Measurements from ENCODE around the gene RCBTB1. TPM values are rescaled to one million over a fixed set of nuclear protein-coding genes. Genes with fewer than 3 reads are reported as not detected.

RCBTB1 gene
- total RNA-seq, 1 experiment from 2014 or later, result 5.4 TPM

DNA sequence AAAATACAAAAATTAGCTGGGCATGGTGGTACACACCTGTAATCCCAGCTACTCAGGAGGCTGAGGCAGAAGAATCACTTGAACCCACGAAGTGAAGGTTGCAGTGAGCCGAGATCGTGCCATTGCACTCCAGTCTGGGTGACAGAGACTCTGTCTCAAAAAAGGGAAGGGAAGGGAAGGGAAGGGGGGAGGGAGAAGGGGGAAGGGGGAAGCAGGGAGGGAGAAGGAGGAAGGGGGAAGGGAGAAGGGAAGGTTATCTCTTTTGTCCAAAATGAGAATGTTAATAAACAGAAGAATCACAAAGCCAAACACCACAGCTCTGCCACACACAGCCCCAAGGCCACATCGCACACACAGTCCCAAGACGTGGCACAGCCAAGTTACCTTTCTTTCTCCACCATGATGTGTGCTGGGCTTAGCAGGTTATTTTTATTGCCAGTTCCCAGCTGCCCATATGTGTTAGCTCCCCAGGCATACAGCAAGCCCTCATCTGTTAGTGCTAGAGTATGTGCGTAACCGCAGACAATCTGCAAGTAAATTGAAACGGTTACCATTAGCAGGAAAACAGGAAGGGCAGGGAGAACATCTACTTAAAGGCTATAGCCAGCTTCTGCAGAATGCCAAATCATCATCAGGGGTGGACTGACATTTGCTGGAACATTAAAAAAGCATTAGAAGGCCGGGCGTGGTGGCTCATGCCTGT is 34.3 kb downstream of the RCBTB1 start:
- H3K79me2 ChIP-seq (ENCODE audit: low read length), result no peaks in the 10 kb centered on the region
- H3K4me2 ChIP-seq (ENCODE audit: low read length), result no peak overlapping the region
- no peaks in the 10 kb centered on the region for H3K36me3 ChIP-seq (ENCODE audit: low read depth, low read length)
- no peak overlapping the region for H3K9ac ChIP-seq (ENCODE audit: low read length)
- H3K27me3 ChIP-seq (ENCODE audit: low read length), result no peaks in the 10 kb centered on the region
- no peak for ATAC-seq
- no peaks in the 10 kb centered on the region for H4K20me1 ChIP-seq (ENCODE audit: low read length)
- ChIA-PET POLR2A (ENCODE audit: unreplicated experiment) (no interaction called here), CTCF (no interaction called here)
- no TSS peak for BruUV-seq (replicated peaks)
- no peak overlapping the region for H3K4me3 ChIP-seq (ENCODE audit: low read length)
- no peaks in the 10 kb centered on the region for H3K4me1 ChIP-seq (ENCODE audit: insufficient read depth, low read length)
- H3K27ac ChIP-seq (ENCODE audit: low read length), result no peak overlapping the region
- no peak overlapping the region for H2AFZ ChIP-seq (ENCODE audit: low read length)
- no peaks in the 10 kb centered on the region for H3K9me3 ChIP-seq (ENCODE audit: low read length)
- H3F3A ChIP-seq (ENCODE audit: low read length, unreplicated experiment), result no peaks in the 10 kb centered on the region
- no peak for DNase-seq
- intact Hi-C loops (cut with micrococcal nuclease), result no loop called here
- no peaks in the 10 kb centered on the region for H3K9me2 ChIP-seq (replicated peaks; ENCODE audit: low read length)
- TF ChIP-seq EZH2 (IDR thresholded peaks at IDR 0.05; ENCODE audit: low read length, unreplicated experiment) (no peak), EZH2phosphoT487 (IDR thresholded peaks at IDR 0.05; ENCODE audit: borderline replicate concordance, low read length) (no peak)
- TF ChIP-seq, protein P1, sequence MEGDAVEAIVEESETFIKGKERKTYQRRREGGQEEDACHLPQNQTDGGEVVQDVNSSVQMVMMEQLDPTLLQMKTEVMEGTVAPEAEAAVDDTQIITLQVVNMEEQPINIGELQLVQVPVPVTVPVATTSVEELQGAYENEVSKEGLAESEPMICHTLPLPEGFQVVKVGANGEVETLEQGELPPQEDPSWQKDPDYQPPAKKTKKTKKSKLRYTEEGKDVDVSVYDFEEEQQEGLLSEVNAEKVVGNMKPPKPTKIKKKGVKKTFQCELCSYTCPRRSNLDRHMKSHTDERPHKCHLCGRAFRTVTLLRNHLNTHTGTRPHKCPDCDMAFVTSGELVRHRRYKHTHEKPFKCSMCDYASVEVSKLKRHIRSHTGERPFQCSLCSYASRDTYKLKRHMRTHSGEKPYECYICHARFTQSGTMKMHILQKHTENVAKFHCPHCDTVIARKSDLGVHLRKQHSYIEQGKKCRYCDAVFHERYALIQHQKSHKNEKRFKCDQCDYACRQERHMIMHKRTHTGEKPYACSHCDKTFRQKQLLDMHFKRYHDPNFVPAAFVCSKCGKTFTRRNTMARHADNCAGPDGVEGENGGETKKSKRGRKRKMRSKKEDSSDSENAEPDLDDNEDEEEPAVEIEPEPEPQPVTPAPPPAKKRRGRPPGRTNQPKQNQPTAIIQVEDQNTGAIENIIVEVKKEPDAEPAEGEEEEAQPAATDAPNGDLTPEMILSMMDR (conservative IDR thresholded peaks at IDR 0.05; ENCODE audit: low read depth, low read length), result no peak

DNA sequence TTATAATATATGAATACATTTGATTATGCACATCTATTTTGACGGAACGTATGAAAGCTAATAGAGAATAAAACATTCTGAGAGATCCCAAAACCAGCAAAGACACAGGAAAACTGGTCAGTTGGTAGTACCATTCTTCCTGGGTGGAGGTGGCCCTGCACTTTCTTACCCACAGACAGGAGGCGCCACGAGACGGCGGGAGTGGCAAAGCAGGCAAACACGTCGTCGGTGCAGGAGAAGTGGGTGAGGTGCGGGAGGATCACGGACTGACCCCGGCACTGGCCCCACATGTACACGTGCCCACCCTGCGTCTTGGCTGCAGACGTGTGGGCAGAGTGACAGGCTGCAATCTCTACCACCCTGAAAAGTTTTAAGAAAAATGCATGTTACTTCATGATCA is 36.1 kb downstream of the RCBTB1 start:
- Histone ChIP-seq H4K20me1 (ENCODE audit: low read length) (no peaks in the 10 kb centered on the region), H3K4me2 (ENCODE audit: low read length) (no peak overlapping the region), H3K79me2 (ENCODE audit: low read length) (no peaks in the 10 kb centered on the region), H3K4me1 (ENCODE audit: insufficient read depth, low read length) (no peaks in the 10 kb centered on the region), H3F3A (ENCODE audit: low read length, unreplicated experiment) (no peaks in the 10 kb centered on the region), H3K9ac (ENCODE audit: low read length) (no peak overlapping the region), H3K9me2 (replicated peaks; ENCODE audit: low read length) (no peaks in the 10 kb centered on the region), H3K4me3 (ENCODE audit: low read length) (no peak overlapping the region), H3K36me3 (ENCODE audit: low read depth, low read length) (no peaks in the 10 kb centered on the region), H2AFZ (ENCODE audit: low read length) (no peak overlapping the region), H3K27me3 (ENCODE audit: low read length) (no peaks in the 10 kb centered on the region), H3K9me3 (ENCODE audit: low read length) (no peaks in the 10 kb centered on the region), H3K27ac (ENCODE audit: low read length) (no peak overlapping the region)
- CTCF ChIA-PET, result no interaction called here
- TF ChIP-seq, protein P1 (conservative IDR thresholded peaks at IDR 0.05; ENCODE audit: low read depth, low read length), result peak; percentile 49
- TF ChIP-seq EZH2 (IDR thresholded peaks at IDR 0.05; ENCODE audit: low read length, unreplicated experiment), result no peak
- no TSS peak for BruUV-seq (replicated peaks)
- ATAC-seq (no peak), DNase-seq (no peak)
- POLR2A ChIA-PET (ENCODE audit: unreplicated experiment), result no interaction called here
- intact Hi-C loops (cut with micrococcal nuclease), result no loop called here

DNA sequence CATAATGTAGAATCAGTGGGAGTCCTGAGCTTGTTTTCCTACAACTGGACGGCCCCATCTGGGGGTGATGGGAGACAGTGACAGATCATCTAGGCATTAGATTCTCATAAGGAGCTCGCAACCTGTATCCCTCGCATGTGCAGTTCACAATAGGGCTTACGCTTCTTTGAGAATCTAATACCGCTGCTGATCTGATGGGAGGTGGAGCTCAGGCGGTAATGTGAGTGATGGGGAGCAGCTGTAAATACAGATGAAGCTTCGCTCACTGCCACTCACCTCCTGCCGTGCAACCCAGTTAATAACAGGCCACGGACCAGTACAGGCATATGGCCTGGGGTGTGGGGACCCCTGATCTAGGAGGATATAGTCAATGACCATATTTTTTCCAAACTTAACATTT is 38.8 kb downstream of the RCBTB1 start:
- ChIA-PET CTCF (no interaction called here), POLR2A (ENCODE audit: unreplicated experiment) (no interaction called here)
- DNase-seq, result no peak
- H2AFZ ChIP-seq (ENCODE audit: low read length), result no peak overlapping the region
- no peaks in the 10 kb centered on the region for H3K79me2 ChIP-seq (ENCODE audit: low read length)
- BruUV-seq (replicated peaks), result no TSS peak
- ATAC-seq, result no peak
- no peak for TF ChIP-seq EZH2 (IDR thresholded peaks at IDR 0.05; ENCODE audit: low read length, unreplicated experiment)
- TF ChIP-seq, protein P1 (conservative IDR thresholded peaks at IDR 0.05; ENCODE audit: low read depth, low read length), result no peak
- TF ChIP-seq EZH2phosphoT487 (IDR thresholded peaks at IDR 0.05; ENCODE audit: borderline replicate concordance, low read length), result no peak
- intact Hi-C loops (cut with micrococcal nuclease), result no loop called here
- H3K4me2 ChIP-seq (ENCODE audit: low read length), result no peak overlapping the region
- H3K27me3 ChIP-seq (ENCODE audit: low read length), result no peaks in the 10 kb centered on the region
- H3K27ac ChIP-seq (ENCODE audit: low read length), result no peak overlapping the region
- H3K4me1 ChIP-seq (ENCODE audit: insufficient read depth, low read length), result no peaks in the 10 kb centered on the region
- no peaks in the 10 kb centered on the region for H3F3A ChIP-seq (ENCODE audit: low read length, unreplicated experiment)
- H3K9ac ChIP-seq (ENCODE audit: low read length), result no peak overlapping the region
- no peaks in the 10 kb centered on the region for H3K36me3 ChIP-seq (ENCODE audit: low read depth, low read length)
- H4K20me1 ChIP-seq (ENCODE audit: low read length), result no peaks in the 10 kb centered on the region
- no peak overlapping the region for H3K4me3 ChIP-seq (ENCODE audit: low read length)
- no peaks in the 10 kb centered on the region for H3K9me2 ChIP-seq (replicated peaks; ENCODE audit: low read length)
- H3K9me3 ChIP-seq (ENCODE audit: low read length), result no peaks in the 10 kb centered on the region
